Measurements from ENCODE around the gene SLC24A4.

Gene SLC24A4

GRCh38 chr14:92353447-92353846 is 30.5 kb downstream of the SLC24A4 start:
- no peak for TF ChIP-seq CTCF (IDR thresholded peaks at IDR 0.05; ENCODE audit: extremely low read depth, insufficient read depth, missing control alignments)
- in situ Hi-C loops (cut with MboI; ENCODE audit: low pct_unique_long_range_greater_than_20kb, low sequenced_read_pairs, unreplicated experiment): no loop called here
- no peak for DNase-seq (ENCODE audit: low spot score)

GRCh38 chr14:92356677-92357076 is 33.7 kb downstream of the SLC24A4 start:
- no peak for DNase-seq (ENCODE audit: low spot score)
- TF ChIP-seq CTCF (IDR thresholded peaks at IDR 0.05; ENCODE audit: extremely low read depth, insufficient read depth, missing control alignments): no peak
- in situ Hi-C loops (cut with MboI; ENCODE audit: low pct_unique_long_range_greater_than_20kb, low sequenced_read_pairs, unreplicated experiment): no loop called here

GRCh38 chr14:92360651-92361370 is 37.8 kb downstream of the SLC24A4 start:
- no peak for DNase-seq (ENCODE audit: low spot score)
- TF ChIP-seq CTCF (IDR thresholded peaks at IDR 0.05; ENCODE audit: extremely low read depth, insufficient read depth, missing control alignments): no peak
- in situ Hi-C loops (cut with MboI; ENCODE audit: low pct_unique_long_range_greater_than_20kb, low sequenced_read_pairs, unreplicated experiment): no loop called here

GRCh38 chr14:92362781-92363235 is 39.8 kb downstream of the SLC24A4 start:
- no peak for DNase-seq (ENCODE audit: low spot score)
- no peak for TF ChIP-seq CTCF (IDR thresholded peaks at IDR 0.05; ENCODE audit: extremely low read depth, insufficient read depth, missing control alignments)
- in situ Hi-C loops (cut with MboI; ENCODE audit: low pct_unique_long_range_greater_than_20kb, low sequenced_read_pairs, unreplicated experiment): no loop called here

GRCh38 chr14:92366237-92366636 is 43.3 kb downstream of the SLC24A4 start:
- no peak for DNase-seq (ENCODE audit: low spot score)
- in situ Hi-C loops (cut with MboI; ENCODE audit: low pct_unique_long_range_greater_than_20kb, low sequenced_read_pairs, unreplicated experiment): no loop called here
- TF ChIP-seq CTCF (IDR thresholded peaks at IDR 0.05; ENCODE audit: extremely low read depth, insufficient read depth, missing control alignments): no peak

- no peak for TF ChIP-seq CTCF (IDR thresholded peaks at IDR 0.05; ENCODE audit: extremely low read depth, insufficient read depth, missing control alignments)
- no peak for DNase-seq (ENCODE audit: low spot score)
- in situ Hi-C loops (cut with MboI; ENCODE audit: low pct_unique_long_range_greater_than_20kb, low sequenced_read_pairs, unreplicated experiment): no loop called here
Observed at GRCh38 chr14:92368001-92368400, 45.0 kb downstream of the SLC24A4 start.
